Central memory CD4-positive, alpha-beta T cell (primary cell): ENCODE results near the gene SLC2A9.

Source experiments
- DNase-seq: peaks from one replicate; pipeline ENCODE4 v3.0.0; 2022

The SLC2A9 gene

DNA sequence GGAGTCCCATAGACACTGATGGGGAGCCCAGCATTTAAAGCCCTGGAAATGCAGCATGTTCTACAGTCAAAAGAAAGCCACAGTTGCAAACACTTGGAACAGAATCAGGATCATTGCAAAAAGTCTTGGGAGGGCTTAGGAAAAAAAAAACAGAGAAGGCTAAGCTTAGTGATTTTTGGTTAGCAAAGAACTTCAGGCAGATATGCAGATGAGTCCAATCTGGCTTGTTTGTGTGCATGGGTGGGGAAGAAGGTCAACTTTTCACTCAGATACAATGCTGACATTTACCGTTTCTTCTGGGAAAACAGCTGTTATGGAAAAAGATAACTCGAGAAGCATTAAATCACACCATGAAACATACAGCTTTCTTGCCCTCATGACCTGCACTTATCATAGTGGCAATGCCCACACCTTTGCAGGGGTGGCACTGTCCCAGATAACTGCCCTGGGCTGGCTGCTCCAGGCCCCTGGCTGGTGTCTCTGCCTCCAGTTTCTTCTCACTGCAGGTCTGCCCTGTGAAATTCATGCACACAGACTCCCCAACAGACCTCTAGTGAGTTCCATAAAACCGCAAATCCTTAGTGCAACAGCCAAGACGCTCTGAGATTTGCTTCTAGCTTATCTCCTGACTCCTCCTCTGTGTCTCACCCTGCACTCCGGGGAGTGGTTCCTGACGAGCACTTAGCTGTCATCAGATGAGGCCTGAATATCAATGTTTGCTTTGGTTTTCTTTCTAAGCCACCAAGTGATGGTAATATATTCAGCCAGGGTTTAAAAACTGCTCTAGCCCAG, 140.7 kb downstream of the SLC2A9 start:
- DNase-seq, result no peak

DNA sequence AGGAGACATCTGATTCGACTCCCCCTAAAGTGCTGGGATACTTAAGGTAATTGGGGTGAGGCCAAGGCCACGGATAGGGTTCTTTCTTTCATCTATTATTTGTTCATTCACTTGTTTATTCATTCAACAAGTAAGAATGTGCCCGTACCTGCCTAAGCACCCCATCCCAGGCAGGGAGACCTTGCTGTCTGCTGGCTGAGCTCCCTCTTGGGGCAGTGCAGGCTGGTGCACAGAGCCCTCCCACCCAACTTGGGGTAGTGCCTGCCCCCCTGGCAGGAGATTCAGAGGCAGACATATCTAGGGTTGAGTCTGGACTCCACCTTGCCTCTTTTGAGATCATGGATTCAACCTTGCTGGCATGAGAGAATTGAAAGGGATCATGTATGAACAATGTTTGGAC, 144.2 kb downstream of the SLC2A9 start:
- DNase-seq, result no peak

DNA sequence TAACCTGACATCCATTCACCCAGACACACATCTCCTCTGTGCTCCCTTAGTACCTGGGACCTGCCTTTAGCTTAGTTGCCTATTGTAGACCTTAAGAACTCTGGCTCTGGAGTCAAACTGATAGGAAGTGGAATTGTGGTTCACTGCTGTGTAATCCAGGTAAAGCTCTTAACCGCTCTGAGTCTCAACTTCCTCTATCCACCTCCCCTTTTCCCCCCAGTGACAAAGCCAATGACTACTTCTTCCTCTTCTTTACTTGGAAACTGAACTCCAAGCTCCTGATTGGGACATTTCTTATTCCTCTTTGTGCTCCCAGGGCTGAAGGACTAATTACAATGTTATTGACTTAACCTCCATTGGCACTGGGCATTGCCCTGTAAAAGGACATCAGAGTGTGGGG, 145.8 kb downstream of the SLC2A9 start:
- DNase-seq, result no peak

DNA sequence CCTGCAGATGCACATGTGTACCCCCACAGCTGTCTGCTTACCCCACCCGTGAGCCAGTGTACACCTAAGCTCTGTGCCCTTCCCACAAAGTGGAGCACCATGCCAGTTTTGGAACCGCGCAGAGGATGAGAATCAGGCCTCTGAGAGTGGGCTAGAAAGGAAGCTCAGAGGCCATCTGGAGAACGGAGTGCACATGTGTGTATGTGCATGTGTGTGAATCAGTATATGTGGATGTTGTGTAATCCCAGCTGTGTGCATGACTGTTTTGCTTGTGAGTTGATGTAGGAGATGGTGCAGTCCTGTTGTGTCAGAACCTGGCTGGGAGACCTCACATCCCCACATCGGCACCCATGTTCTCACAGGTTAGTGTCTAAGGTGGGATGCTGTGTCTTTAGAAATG, 146.9 kb downstream of the SLC2A9 start:
- no peak for DNase-seq

DNA sequence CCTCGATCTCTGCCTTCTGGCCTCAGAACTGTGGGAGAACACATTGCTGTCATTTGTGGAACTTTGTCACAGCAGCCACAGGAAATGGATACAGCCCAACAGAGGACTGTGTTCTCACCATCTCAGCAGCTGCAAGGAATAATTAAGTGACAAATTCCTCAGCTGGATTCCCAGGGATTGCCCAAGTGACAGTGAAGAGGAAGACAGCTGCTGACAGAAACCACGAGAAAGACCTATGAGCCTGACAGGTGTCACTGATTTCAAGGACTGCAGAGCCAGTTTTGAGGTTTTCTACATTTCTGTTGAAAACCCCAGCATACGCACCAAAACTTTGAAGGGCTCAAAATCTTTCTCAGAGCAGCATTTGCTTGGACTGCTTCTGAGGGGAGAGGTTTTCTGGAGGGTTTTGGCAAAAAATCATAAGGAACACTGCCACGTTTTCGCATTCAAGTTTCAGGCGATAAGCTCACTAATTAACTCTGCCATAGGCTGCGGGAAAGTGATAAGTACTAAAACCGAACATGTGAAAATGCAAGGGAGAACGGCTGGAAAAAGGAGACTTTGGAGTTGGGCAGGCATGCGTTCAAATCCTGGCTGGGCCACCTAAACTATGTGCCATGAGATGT, 151.0 kb downstream of the SLC2A9 start:
- DNase-seq, result no peak

DNA sequence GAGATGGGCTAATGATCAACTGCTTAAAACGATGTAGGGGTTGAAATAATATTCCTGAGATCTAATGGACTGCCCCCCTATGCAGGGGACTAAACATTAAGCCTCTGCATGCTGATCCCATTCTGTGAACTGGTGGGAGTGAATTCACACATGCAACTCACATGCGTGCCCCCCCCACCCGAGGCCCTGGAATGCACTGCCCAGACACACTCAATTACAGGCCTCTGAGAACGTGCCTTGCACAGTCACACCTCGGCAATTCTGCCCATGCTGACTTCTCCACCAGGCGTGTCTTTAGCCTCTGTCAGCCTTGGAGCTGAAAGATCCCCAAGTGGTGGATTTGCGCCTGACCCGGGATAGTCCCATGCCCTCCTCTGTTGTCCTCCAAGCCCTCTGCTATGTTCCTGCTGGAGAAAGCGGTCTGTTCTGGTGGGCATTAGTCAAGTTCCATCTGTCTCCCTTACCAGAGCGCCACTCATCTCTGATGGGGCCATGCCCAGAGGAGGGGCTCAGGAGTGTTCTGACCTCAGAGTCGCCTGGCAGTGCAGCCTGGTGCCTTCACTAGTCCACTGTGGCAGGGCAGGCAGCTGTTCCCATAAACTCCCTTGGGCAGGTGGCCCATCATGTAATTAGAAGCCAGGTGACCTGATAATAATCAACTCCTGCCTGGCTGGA, 153.4 kb downstream of the SLC2A9 start:
- DNase-seq, result no peak

DNA sequence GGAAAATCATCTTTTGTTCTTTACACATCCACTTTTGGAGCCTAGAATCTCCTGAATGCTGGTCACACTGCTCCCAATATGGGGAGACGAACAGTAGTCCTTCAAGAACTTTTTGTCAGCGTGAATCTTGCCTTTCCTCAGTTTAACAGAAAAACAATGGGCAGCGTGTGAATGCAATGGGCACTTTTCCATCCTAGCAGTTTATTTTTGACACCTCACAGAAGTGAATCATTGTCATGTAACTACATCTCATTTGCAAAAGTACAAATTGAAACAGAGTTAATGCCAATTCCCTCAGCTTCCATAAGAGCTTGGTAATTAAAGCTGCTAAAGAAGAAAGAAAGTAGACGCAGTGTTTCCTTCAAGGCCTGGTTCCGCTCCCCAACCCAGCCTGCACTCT, 154.4 kb downstream of the SLC2A9 start:
- no peak for DNase-seq

DNA sequence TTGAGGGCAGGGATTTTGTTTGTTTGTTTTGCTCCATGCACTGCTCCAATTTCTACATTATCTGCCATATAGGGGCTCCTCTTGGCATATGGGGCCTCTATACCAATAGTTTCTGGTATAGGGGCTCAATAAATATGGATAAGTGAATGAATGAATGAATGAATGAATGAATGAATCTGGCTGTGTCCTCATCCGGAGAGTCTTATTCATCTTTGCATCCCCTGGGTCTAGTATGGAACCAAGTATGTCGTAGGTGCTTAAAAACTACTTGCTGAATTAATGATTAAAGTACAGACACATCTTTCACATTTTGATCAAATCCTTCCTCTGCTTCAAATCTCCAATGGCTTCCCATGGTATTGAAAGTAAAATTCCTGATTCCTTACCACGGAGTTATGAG, 159.7 kb downstream of the SLC2A9 start:
- no peak for DNase-seq

DNA sequence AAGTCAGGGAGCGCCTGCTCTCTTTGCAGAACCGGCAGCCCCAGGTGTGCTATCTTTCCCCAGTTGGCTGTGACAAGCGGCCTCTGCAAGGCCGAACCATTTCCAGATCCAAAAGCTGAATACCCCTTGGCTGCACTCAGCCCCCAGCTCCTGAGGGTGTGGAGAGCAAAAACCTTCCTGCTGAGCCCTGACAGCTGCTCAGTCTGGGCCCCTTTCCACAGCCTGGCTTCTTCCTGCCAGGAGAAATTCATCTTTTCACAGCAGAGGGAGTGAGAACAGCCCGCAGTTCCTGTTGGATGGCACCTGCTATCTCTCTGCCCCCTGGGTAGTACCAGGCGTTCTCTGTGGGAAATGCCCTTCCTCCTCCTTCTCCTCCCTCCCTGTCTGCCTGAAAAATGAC, 161.5 kb downstream of the SLC2A9 start:
- DNase-seq, result no peak

DNA sequence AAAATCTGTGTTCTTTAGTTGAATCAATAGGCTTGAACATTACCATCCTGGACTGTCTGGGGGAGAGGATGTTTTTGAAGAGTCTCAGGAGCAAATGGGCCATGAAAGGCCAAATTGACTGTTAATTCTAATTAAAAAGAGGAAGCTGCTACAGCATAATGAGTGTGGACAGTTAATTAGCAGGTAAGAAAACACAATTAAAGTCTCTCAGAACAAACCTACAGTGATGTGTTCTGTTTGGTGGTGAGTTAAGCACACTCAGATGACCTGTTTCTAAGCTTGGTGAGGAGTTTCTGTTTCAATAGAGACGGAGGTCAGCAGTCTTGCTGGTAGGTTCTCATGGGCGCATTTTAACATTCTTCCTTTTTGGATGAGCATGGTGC, 171.8 kb downstream of the SLC2A9 start:
- DNase-seq, result no peak

DNA sequence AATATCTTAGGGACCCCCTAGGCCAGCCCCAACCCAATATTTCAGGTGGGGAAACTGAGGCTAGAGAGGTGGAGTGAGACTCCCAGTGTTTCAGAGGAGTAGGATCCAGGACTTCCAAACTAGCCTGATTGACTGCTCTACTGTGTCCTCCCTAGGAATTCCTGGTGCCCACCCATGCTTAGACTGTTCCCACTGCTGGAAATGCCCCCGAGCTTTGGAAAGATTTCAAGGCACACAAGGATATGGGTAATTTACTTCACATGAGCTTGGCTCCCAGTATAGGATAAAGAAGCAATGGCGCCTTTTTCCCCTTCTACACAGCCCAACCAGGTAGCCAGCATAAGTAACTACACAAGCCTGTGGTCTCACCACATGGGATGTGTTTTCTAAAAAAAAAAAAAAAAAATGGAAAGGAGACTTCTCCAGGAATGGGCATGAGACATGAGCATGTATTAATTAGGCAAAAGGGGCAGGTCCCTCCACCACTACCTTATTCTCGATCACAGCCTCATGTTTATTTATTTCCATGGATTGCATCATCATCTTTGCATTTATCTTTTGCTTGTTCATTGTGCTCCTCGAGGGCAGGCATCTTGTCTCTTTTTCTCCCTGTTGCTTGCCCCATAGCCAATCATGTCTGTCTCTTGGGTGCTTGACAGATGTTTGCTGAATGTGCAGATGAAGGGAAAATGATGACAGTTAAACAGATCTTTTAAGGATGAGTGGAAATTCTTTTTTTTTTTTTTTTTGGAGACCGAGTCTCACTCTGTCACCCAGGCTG, 173.1 kb downstream of the SLC2A9 start:
- DNase-seq, result no peak

DNA sequence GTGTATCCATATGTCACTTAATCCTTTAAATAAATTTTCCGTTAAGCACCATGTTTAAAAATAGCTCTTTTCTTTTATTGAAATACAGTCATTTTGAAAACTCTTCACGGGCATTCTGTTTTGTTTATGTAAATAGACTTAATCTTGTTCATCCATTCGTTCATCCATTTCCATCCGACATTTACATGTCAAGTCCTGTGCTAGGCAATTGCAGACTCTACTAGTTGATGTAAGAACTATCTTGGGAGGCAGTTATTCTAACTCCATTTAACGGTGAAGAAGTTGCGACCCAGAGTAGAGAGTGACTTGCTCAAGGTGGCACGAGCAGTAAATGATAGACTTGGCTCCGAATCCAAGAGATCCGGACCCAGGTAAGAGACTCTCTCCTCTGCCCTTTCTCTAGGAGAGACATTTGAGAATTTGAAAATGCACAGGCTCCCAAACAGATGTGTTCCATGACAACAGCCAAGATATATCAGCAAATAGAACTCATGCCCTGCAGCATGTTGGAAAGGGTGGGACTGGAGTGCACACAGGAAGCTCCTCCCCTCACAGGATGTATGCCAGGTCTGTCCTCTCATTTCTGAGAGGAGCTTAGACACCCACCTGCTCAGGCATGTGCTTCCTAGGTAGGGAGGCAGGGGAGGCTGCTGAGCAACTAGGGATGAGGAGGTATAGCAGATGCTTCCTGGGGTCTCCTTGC, 175.4 kb downstream of the SLC2A9 start:
- no peak for DNase-seq

DNA sequence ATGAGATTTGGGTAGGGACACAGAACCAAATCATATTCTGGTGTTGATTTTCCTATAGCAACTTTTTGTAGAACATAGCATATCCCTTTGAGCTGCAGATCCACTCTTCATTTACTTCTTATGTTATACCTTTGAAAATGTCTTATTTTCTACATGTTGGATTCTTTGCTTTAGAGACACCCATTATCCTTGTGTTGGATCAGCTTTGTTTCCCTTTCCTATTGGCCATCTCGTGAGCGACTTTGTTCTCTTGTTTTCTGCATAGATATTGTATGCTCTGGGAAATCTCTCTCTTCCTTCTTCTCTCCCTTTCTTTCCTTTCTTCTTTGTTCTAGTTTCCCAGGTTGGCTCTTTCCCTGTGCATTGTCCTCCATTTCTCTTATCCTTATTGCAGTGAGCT, 180.2 kb downstream of the SLC2A9 start:
- no peak for DNase-seq

DNA sequence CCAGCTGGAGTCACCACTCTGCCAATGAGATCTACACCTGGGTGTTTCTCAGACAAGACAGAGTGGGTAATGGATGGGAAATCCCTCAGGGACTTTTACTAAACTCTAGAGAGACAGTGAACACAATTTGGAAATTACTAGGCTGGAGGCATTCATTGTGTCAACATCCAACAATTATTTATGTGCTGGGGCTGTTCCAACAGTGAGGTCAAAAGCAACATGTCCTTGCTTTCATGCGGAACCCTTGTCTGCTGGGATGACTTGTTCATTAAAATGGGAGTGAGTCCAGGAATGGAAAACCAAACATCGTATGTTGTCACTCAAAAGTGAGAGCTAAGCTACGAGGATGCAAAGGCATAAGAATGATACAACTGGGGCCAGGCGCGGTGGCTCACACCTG, 185.9 kb downstream of the SLC2A9 start:
- no peak for DNase-seq

DNA sequence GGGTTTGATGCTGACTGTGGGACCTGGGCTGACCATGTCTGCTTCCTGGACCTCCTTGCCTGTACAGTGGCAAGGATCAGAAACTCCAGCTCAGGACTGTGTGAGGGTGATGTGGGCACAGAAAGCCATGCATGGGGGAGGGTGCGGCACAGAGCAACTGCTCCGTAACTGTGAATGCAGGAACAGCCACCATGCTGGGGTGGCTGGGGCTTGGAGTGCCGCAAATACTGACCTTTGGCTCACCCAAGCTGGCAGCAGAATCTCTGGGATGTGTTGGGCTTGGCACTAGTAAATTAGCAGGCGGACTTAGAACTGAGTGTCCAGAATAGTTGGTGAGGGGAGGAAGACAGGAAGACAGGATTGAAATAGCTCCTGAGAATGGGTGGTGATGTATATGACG, 187.9 kb downstream of the SLC2A9 start:
- DNase-seq, result no peak

DNA sequence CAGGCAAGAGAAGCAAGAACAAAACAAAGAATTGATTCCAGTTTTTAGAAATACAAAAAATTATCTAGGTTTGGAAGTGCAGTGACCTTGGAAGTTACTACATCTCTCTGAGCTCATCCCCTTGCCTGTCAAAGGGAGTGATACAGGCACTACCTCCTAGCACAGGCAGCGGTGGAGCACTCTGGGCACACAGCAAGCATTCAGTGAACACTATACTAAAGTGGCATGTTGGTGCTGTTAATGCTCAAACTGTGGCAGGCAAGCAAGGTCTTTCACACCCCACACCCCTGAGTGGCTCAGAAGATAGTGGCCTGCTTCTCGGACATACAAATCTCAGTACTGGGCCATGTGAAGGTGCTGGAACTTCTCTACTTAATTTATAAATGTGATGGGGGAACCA, 188.7 kb downstream of the SLC2A9 start:
- no peak for DNase-seq

DNA sequence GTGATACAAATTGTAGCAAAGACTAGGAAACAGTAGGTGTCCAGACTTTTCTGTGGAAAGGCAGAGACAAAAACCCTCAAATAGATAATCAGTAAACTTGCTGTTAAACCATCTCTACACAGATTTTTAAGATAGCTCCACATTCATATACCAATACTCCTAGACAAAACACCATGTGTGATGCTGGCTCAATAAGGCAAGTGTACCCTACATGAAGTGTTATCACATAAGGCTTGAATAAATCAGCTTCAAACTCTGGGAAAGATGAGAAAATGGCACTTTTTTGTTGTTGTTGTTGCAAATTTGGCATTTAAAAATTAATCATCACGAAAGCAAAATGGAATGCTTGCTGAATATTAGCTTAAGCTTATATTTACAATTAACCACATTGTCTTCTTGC, 194.7 kb downstream of the SLC2A9 start:
- DNase-seq, result no peak

DNA sequence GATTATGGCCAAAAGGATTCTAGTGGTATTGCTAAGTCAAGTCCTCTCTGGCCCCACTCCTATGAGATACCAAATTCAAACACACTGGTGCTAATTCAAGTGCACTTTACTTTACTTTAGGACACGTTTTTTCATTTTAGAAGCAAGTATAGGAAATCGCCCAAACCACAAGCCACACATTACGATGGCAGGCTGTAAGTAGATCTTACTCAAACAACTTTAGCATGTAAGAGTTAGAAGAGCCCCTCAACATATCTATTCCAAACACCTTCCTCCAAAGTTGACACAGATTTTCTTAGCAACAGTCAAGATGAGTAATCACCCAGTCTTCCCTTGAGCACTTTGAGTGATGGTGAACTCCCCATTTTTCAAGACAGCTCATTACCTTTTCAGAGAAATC, 196.2 kb downstream of the SLC2A9 start:
- DNase-seq, result no peak

DNA sequence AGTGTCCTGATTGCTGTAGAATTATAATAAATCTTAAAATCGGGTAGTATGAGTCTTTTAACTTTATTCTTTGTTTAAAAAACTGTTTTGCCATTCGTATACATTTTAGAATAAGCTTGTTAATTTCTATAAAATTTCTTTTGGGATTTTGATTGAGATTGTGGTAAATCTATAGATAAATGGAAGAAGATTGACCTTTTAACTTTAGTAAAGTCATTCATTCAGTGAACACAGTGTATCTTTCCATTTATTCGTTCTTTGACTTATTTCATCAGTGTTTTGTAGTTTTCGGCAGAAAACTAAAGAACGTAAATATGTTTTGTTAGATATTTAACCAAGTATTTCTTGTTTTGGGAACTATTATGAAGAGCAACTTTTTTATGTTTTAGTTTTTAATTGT, 201.0 kb downstream of the SLC2A9 start:
- no peak for DNase-seq

DNA sequence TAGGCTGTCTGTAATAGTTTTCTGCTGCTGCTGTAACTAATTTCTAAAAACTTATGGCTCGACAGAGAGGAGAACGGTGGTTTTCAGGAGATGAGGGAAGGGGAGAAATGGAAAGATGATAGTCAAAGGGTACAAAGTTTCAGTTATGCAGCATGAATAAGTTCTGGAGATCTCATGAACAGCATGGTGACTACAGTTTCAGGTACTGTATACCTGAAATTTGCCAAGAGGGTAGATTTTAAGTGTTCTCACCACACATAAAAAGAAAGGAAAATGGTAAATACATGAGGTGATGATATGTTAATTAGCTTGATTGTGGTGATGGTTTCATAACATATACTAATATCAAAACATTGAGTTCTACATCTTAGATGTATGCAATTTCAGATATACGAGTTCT, 205.0 kb downstream of the SLC2A9 start:
- no peak for DNase-seq

DNA sequence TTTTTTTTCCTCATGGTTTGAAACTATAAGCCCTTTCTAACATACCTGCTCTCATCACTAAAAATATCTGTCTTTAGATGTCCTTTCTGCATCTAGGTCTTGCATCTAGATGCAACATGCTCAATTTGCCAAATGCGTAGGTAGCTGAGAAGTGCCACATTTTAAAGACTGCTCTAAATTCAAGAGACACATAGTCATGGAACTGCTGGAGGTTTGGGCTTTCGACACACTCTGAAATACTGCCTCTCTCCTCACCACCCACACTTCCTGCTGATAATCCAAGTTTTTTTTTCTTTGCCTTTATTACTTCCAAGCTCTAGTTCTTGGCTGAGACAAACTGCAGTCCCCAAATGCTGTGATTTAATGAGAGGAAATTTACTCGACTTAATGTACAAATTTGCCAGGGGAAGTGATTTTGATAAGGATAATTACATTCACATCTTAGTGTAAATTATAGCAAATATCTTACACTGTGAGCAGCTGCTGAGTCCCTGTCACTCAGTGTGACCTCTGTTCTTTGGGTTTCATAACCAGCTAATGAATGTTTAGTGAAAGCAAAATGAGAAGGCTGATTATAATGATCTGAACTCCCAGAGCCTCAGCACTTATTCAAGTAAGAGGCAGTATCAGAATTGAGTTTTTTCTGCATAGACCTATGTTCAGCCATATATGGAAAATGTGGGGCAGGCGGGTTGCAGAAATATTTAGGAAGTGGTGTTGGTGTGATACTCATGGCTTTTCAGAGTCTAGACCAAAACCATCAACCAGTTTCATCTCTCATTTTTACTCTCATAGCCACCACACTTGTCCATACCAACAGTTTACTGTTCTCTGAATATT, 208.6 kb downstream of the SLC2A9 start:
- DNase-seq, result no peak

DNA sequence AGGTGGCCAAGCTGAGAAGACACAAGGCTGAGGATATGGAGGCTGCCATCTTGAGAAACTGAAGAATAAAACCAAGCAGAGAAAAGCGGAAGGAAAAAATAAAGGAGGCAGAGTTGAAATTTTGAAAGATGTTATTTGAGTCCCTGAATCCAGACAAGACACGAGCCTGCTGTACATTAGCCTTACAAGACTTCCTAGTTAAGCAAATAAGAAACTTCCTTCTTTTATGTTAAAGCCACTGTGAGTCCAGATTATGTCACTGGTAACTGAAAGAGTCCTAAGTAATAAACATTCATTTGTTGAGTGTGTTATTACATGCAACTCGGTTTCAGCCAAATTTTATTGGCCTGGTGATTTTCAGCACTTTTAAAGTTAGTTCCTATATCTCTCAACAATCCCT, 209.5 kb downstream of the SLC2A9 start:
- no peak for DNase-seq
